H9 (cell line): ENCODE data around the gene VAMP2. TPM values are rescaled to one million over a fixed set of nuclear protein-coding genes. Genes with fewer than 3 reads are reported as not detected.

ENCODE experiments used
- DNase-seq: peaks from one replicate; pipeline ENCODE4 v3.0.0-alpha.2; 2017
- H2AFZ ChIP-seq: one replicate; pipeline ENCODE4 v1.6.1; 2013; ENCODE audit warnings: mild to moderate bottlenecking, low read length, control low read depth, moderate library complexity
- H2AK5ac ChIP-seq: 2 replicates; pipeline ENCODE4 v1.6.1; 2013; ENCODE audit warnings: low read length, control low read depth, mixed read lengths; ENCODE audit not compliant: insufficient read length
- H2BK120ac ChIP-seq: one replicate; pipeline ENCODE4 v1.6.1; 2013; ENCODE audit warnings: low read depth, mild to moderate bottlenecking, low read length, control low read depth, inconsistent platforms; ENCODE audit not compliant: poor library complexity, severe bottlenecking
- H2BK12ac ChIP-seq: 2 replicates; pipeline ENCODE4 v1.6.1; 2013; ENCODE audit warnings: low read length, control low read depth, mixed read lengths, low read depth; ENCODE audit not compliant: insufficient read length
- H2BK15ac ChIP-seq: 2 replicates; pipeline ENCODE4 v1.6.1; 2013; ENCODE audit warnings: low read depth, low read length, control low read depth
- H2BK20ac ChIP-seq: one replicate; pipeline ENCODE4 v1.6.1; 2013; ENCODE audit warnings: low read depth, mild to moderate bottlenecking, low read length, control low read depth, inconsistent platforms; ENCODE audit not compliant: poor library complexity, severe bottlenecking
- H2BK5ac ChIP-seq: 2 replicates; pipeline ENCODE4 v1.6.1; 2013; ENCODE audit warnings: low read length, control low read depth, mixed read lengths; ENCODE audit not compliant: insufficient read length
- H3K14ac ChIP-seq: 2 replicates; pipeline ENCODE4 v1.6.1; 2013; ENCODE audit warnings: low read length, control low read depth; ENCODE audit not compliant: insufficient read depth
- H3K18ac ChIP-seq: 2 replicates; pipeline ENCODE4 v1.6.1; 2013; ENCODE audit warnings: low read depth, mild to moderate bottlenecking, mixed read lengths, low read length, control low read depth; ENCODE audit not compliant: insufficient read length
- H3K23ac ChIP-seq: 2 replicates; pipeline ENCODE4 v1.6.1; 2013; ENCODE audit warnings: low read length, control low read depth, mixed read lengths, low read depth; ENCODE audit not compliant: insufficient read length
- H3K23me2 ChIP-seq: 2 replicates; pipeline ENCODE4 v1.6.1; 2013; ENCODE audit warnings: low read depth, mild to moderate bottlenecking, mixed read lengths, low read length, control low read depth; ENCODE audit not compliant: insufficient read length, poor library complexity, severe bottlenecking
- H3K27ac ChIP-seq: 2 replicates; pipeline ENCODE4 v1.5.1; 2013; ENCODE audit warnings: low read length, control low read depth, mixed read lengths, low read depth; ENCODE audit not compliant: insufficient read length
- H3K27me3 ChIP-seq: 2 replicates; pipeline ENCODE4 v1.6.1; 2013; ENCODE audit warnings: low read length, control low read depth, inconsistent platforms; ENCODE audit not compliant: insufficient read depth
- H3K4ac ChIP-seq: 2 replicates; pipeline ENCODE4 v1.6.1; 2013; ENCODE audit warnings: low read depth, mild to moderate bottlenecking, control low read depth, inconsistent platforms, low read length, moderate library complexity
- H3K4me1 ChIP-seq: 2 replicates; pipeline ENCODE4 v1.6.1; 2013; ENCODE audit warnings: low read length, control low read depth, inconsistent platforms; ENCODE audit not compliant: insufficient read depth
- H3K4me2 ChIP-seq: 2 replicates; pipeline ENCODE4 v1.6.1; 2013; ENCODE audit warnings: low read length, control low read depth, mixed read lengths; ENCODE audit not compliant: insufficient read length, insufficient read depth
- H3K56ac ChIP-seq: 2 replicates; pipeline ENCODE4 v1.6.1; 2013; ENCODE audit warnings: low read depth, mild to moderate bottlenecking, mixed read lengths, low read length, control low read depth; ENCODE audit not compliant: insufficient read length
- H3K79me1 ChIP-seq: 2 replicates; pipeline ENCODE4 v1.6.1; 2013; ENCODE audit warnings: low read depth, mild to moderate bottlenecking, moderate library complexity, low read length, control low read depth, inconsistent platforms; ENCODE audit not compliant: insufficient read depth, poor library complexity, severe bottlenecking
- H3K79me2 ChIP-seq: 2 replicates; pipeline ENCODE4 v1.6.1; 2013; ENCODE audit warnings: low read length, control low read depth, inconsistent platforms; ENCODE audit not compliant: insufficient read depth
- H3K9ac ChIP-seq: 2 replicates; pipeline ENCODE4 v1.6.1; 2013; ENCODE audit warnings: low read length, control low read depth, mixed read lengths; ENCODE audit not compliant: insufficient read length; ENCODE audit errors: extremely low read depth
- H3K9me3 ChIP-seq: one replicate; pipeline ENCODE4 v1.6.1; 2013; ENCODE audit warnings: low read depth, low read length, inconsistent platforms; ENCODE audit not compliant: control insufficient read depth
- H3T11ph ChIP-seq: one replicate; pipeline ENCODE4 v1.6.1; 2013; ENCODE audit warnings: mild to moderate bottlenecking, low read length, control low read depth, inconsistent platforms
- H4K20me1 ChIP-seq: one replicate; pipeline ENCODE4 v1.6.1; 2013; ENCODE audit not compliant: control insufficient read depth, insufficient read length, insufficient read depth
- H4K5ac ChIP-seq: 2 replicates; pipeline ENCODE4 v1.6.1; 2013; ENCODE audit warnings: low read depth, mild to moderate bottlenecking, mixed read lengths, low read length, control low read depth; ENCODE audit not compliant: insufficient read length
- H4K8ac ChIP-seq: replicated peaks from 2 replicates; pipeline ENCODE4 v1.6.1; 2013; ENCODE audit warnings: low read length, control low read depth, mixed read lengths, low read depth; ENCODE audit not compliant: insufficient read length
- H4K91ac ChIP-seq: 2 replicates; pipeline ENCODE4 v1.6.1; 2013; ENCODE audit warnings: low read depth, mild to moderate bottlenecking, moderate library complexity, mixed read lengths, low read length, control low read depth; ENCODE audit not compliant: insufficient read length
- H3K27ac Mint-ChIP-seq, 3 experiments: 2 replicates in 2 of 3; 3 replicates in 1 of 3; pipeline ENCODE4 v1.8.0; 2020 to 2021; ENCODE audit warnings: mixed read lengths in 3 of 3, mild to moderate bottlenecking in 1 of 3, moderate library complexity in 1 of 3
- H3K27me3 Mint-ChIP-seq: 2 replicates; pipeline ENCODE4 v1.8.0; 2021; ENCODE audit warnings: low read depth, mild to moderate bottlenecking, moderate library complexity, mixed read lengths
- H3K36me3 Mint-ChIP-seq, 3 experiments: 2 replicates in 2 of 3; 3 replicates in 1 of 3; pipeline ENCODE4 v1.8.0; 2020 to 2021; ENCODE audit warnings: low read depth in 3 of 3, mixed read lengths in 3 of 3; ENCODE audit not compliant: insufficient read depth in 1 of 3
- H3K4me1 Mint-ChIP-seq, 2 experiments: 2 replicates each; pipeline ENCODE4 v1.8.0; 2020; ENCODE audit warnings: mixed read lengths in 2 of 2
- H3K4me3 Mint-ChIP-seq, 2 experiments: 2 replicates in 1 of 2; 3 replicates in 1 of 2; pipeline ENCODE4 v1.8.0; 2020 to 2021; ENCODE audit warnings: mild to moderate bottlenecking in 2 of 2, mixed read lengths in 2 of 2, moderate library complexity in 1 of 2
- H3K9me3 Mint-ChIP-seq, 2 experiments: 2 replicates in 1 of 2; 3 replicates in 1 of 2; pipeline ENCODE4 v1.8.0; 2020; ENCODE audit warnings: mild to moderate bottlenecking in 2 of 2, mixed read lengths in 2 of 2, moderate library complexity in 1 of 2
- CTCF ChIP-seq: fragments of 200-600 bp; sonication (generic); conservative IDR thresholded peaks from 3 replicates; pipeline ENCODE4 v1.8.0; 2021; ENCODE audit warnings: antibody characterized with exemption, mild to moderate bottlenecking
- WGBS: extraction: QIAGEN DNeasy Blood & Tissue Kit; methylation state at CpG from one replicate; pipeline ENCODE4 v1.1.7; 2013; ENCODE audit warnings: missing lambda C conversion rate, low lambda C conversion rate, mixed read lengths; ENCODE audit not compliant: insufficient read length; ENCODE audit errors: extremely low coverage; 5-methylcytosine and 5-hydroxymethylcytosine counted together
- total RNA-seq: library from RNA; stranded (reverse); gene quantifications from 2 replicates; pipeline ENCODE4 v1.2.1, GENCODE V29; 2021

The VAMP2 gene
- total RNA-seq, 1 experiment from 2014 or later, result 22.8 TPM

GRCh38 chr17:8110456-8110804 lies 52.3 kb downstream of the VAMP2 start:
- peaks cover 10 to 11% of the 10 kb centered on the region in 2 experiments for H3K4me1 Mint-ChIP-seq
- Histone ChIP-seq H3K4me1 (no peaks in the 10 kb centered on the region), H3K56ac (no peak overlapping the region), H3K27me3 (peaks cover 3% of the 10 kb centered on the region; the same call in 1 of the 2 replicates), H3K79me2 (no peaks in the 10 kb centered on the region), H3K23ac (no peak overlapping the region), H3K4ac (no peak overlapping the region), H2AK5ac (no peak overlapping the region), H2BK15ac (no peak overlapping the region), H2BK20ac (no peak overlapping the region), H4K8ac (no peak overlapping the region), H2BK120ac (no peak overlapping the region), H2BK5ac (no peak overlapping the region), H3K27ac (no peak overlapping the region), H3K14ac (no peak overlapping the region), H4K20me1 (no peaks in the 10 kb centered on the region), H3K9ac (no peak overlapping the region), H3K79me1 (no peaks in the 10 kb centered on the region), H2BK12ac (no peak overlapping the region), H3K9me3 (no peaks in the 10 kb centered on the region), H4K5ac (no peak overlapping the region), H4K91ac (no peak overlapping the region), H3K23me2 (peaks cover 6% of the 10 kb centered on the region), H3K4me2 (no peak overlapping the region), H3T11ph (no peak overlapping the region), H3K18ac (no peak overlapping the region), H2AFZ (no peak overlapping the region)
- no peak overlapping the region; a peak in 1 of 7 replicates for H3K27ac Mint-ChIP-seq
- H3K9me3 Mint-ChIP-seq, result no peaks in the 10 kb centered on the region
- peaks cover 85% of the 10 kb centered on the region for H3K27me3 Mint-ChIP-seq
- TF ChIP-seq CTCF, result no peak; the same call in 2 of the 3 replicates
- WGBS, result no CpG with 5 or more reads among the region's 10 CpGs
- no peak for DNase-seq
- no peaks in the 10 kb centered on the region for H3K36me3 Mint-ChIP-seq
- peak overlapping the region; percentile 49 to 66 for H3K4me3 Mint-ChIP-seq
